TTC549 (cell line): ENCODE results near the gene OSBPL3.
"Not testable (repeated sequence)": the region's sequence is repeated elsewhere in the genome, so short reads cannot be mapped to it uniquely, and the experiment has no call there.

Experiments
- FAIRE-seq: peaks from 2 replicates; lab custom pipeline; 2012; peaks lifted over from hg19 to GRCh38; lab: Jason Lieb, UNC

Gene OSBPL3

DNA sequence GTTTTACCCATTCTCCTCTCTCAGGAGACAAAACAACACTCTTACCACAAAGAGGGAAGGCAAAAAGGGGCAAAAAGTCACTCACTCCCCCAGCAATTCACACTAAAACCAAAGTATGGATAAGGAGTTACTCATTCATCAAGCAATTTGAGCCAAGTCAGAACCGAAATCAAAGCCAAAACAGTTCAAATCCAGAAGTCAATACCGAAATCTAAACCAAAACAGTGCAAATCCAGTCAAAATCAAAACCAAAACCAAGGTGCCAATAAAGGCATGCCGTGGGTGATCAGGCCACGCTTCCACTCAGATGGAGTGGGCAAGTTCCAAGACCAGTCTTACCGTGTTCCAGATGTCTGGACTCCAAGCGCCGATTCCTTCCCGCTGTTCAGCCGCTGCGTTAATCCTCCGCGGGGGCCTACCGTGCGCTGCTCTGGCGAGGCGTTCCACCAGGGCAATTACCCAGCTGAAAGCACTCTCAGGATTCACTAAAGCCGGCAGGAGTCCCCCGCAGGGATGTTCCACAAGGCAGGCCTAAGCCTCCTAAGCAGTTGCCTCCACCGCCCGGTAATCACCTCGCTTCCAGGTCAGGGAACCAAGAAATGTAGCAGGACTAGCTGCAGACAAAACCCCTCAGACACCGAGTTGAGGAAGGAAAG is 185.1 kb downstream of the OSBPL3 start:
- not testable (repeated sequence) for FAIRE-seq

GRCh38 chr7:24793982-24794648 is 185.9 kb downstream of the OSBPL3 start:
- no peak for FAIRE-seq

- no peak for FAIRE-seq
Observed at GRCh38 chr7:24788961-24789576, 190.9 kb downstream of the OSBPL3 start.

DNA sequence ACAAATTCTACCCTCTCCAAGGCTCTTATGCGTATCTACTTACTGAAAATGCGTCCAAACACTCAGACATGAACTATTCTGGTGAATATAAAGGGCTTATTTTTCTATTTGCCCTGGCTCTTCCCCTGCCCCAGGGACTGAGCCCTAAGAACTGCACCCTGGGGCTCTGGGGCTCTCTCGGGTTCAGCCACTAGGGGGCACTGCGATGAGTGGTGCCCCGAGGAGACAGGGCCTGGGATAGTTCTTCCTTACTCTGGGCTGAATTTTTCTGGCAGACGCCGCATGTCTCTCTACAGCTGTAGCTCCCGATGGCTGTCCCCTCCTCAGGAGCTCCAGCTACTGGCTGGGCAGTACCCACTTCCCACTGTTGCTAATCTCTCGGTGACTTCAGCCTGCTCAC is 191.9 kb downstream of the OSBPL3 start:
- no peak for FAIRE-seq

GRCh38 chr7:24786941-24787340 is 193.0 kb downstream of the OSBPL3 start:
- FAIRE-seq = no peak

DNA sequence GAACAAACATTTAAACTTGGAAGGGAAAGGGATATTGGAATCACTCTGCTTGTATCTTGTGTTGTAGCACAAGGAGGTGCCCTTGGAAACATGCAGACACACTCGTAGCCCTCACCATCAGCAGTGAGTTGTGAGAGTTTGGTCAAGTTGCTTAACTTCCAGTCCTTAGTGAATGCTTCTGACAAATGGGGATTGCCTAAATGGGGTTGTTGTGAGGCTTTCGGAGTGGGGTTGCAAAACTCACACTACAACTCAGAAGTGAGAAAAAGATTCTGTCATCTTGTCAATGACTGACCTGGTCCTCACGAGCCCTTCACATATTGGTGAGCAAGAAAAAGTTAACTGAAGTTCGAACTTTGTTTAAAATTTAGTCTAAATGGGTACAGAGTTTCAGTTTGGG is 193.7 kb downstream of the OSBPL3 start:
- no peak for FAIRE-seq

- no peak for FAIRE-seq
Observed at GRCh38 chr7:24784277-24784676, 195.7 kb downstream of the OSBPL3 start.

DNA sequence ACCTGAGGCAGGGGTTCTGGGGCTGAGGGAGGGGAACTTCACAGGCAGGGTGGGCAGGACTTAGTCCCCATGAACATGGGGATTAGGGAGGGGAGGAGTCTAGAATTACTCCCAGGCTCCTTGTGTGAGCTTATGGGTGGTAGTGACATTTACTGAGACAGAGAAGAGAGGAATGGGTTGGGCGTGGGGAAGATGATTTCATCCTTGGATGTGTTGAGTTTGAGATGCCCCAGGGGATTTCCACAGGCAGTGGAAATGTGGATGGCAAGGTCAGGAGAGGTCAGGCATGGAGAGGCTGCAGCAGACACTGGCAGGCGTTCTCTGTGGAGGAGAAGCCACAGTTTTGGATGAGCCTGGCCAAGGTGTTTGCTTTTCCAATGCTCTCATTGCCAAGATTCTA is 196.3 kb downstream of the OSBPL3 start:
- no peak for FAIRE-seq

DNA sequence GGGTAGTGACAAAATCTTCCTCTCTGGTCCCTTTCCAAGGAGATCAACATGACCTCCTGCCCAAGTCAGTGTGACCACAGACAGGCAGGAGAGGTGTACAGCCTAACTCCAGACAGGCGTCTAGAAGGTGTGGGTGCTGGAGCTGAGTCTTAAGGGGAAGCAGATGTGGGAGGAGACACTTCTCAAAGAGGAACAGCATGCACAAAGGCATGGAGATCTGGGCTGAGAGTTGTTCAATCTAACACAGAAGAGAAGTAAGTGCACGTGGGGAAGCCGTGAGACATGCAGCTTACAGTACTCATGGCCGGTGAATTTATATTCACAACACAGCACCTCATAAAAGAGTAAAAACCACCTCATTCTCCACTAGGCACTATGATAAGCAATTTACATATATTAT is 198.9 kb downstream of the OSBPL3 start:
- no peak for FAIRE-seq

- no peak for FAIRE-seq
Observed at GRCh38 chr7:24779283-24779655, 200.7 kb downstream of the OSBPL3 start.

DNA sequence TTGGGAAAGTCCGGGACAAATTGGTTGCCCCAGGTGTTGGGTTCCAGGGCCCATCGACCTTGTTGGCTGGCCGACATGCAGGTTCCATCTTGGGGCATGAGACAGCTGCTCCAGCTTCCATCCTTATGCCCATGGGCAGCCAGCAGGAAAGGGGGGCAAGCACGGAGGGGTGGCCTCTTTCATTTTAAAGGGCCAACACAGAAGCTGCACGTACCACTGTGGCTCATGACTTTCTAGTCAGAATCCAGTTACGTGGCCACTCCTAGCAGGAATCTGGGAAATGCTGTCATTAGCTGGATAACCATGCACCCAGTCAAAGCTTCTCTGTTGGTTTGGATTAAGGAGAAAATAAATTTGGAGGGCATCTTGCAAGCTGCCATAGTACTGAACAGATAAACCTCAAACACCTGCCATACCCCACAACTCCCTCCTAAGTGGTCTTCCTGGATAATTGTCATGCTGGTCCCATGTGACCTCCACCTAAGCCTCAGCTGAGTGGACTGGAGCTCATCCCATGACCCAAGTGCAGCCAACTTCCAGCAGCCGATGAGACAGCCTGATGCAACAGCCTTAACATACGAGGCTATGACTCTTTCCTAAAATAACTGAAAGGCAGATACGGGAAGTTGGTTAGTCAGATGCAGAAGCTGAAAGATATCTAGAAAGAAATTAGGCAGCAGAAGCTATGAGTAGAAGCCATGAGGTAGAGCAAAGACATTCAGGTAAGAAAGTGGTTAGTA is 201.3 kb downstream of the OSBPL3 start:
- FAIRE-seq = no peak

DNA sequence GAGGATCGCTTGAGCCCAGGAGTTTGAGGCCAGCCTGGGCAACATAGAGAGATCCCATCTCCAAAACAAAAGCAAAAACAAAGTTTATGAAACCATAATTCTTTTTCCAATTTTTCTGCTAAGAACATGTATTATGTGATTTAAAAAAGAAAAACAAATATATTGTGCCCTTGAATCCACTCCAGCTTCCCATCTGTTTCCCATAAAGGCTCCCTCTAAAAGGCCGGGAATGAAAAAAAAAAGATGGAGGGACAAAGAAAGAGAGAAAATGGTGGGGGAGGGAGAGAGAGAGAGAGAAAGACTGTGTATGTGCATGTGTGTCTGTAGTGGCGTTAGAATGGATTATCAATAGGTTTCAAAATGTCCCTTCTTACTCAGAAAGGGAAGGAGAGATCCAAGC is 202.2 kb downstream of the OSBPL3 start:
- FAIRE-seq = no peak

GRCh38 chr7:24773646-24774045 is 206.3 kb downstream of the OSBPL3 start:
- FAIRE-seq = no peak

- no peak for FAIRE-seq
Observed at GRCh38 chr7:24769851-24770250, 210.1 kb downstream of the OSBPL3 start.

DNA sequence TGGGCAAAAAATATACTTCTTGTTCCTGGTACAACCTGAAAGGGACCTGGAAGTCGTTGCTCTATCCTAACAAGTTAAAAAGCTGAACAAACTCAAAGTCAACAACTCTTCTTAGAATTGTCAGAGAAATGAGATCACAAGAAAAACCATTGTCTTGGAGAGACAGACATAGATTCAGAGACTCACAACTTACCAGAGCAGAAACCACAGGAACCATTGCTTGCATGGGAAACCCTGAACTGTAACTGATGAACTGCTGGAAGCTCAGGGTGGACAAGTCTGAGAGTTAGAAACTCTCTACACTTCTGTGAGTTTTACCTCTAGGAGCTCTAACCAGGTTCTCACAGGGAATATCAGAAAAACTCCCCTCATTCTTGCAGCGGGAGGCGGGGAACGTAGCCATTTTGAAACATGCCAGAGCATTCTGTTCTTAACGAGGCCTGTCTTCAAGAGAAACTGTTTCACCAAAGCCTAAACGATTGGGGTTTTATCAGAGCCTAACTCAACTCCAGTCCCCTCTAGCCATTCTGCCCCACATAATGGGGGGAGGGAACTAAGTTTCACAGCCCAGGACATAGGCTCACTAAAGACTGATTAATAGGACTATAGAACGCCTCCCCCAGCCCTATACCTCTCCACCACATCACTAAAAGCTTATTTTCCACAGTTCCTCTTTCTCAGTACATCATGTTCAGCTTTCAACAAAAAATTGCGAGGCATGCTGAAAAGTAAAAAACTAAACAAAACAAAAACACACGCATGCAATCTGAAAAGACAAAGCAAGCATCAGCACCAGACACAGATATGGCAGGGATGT is 210.8 kb downstream of the OSBPL3 start:
- FAIRE-seq = no peak

DNA sequence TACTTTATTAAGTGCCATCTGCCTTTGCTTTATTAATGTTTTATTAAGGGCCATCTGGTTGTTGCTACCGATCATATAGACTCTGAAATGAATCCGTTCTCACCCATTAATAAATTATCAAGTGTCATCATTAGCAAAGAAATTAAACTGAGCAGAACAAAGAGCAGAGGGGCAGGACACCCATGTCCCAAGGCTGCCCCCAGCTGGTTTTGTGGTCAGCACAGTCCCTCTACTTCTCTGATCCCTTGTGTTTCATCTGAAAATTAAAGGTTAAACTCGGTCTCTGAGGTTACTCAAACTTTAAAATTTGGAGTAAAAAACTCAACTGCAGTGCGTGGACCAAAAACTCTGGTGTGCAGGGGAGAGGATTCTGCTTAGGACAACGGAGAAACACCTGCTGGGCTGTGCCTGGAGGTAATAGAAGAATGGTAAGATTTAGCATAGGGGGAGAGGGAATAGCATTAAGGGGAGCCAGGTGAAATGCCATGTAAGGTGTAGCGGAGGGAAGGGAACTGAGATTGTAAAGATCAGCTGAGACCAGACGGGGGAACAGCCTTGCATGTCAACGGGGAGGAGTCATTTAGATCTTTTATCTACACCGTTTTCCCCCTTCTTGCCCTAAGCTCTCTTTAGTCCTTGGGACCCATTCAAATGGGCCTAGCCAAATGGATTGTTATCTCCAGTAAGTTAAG is 212.0 kb downstream of the OSBPL3 start:
- FAIRE-seq = no peak

- no peak for FAIRE-seq
Observed at GRCh38 chr7:24764972-24765744, 214.8 kb downstream of the OSBPL3 start.

- FAIRE-seq = no peak
Observed at GRCh38 chr7:24764011-24764410, 216.0 kb downstream of the OSBPL3 start.

GRCh38 chr7:24763303-24763901 is 216.6 kb downstream of the OSBPL3 start:
- FAIRE-seq = no peak

DNA sequence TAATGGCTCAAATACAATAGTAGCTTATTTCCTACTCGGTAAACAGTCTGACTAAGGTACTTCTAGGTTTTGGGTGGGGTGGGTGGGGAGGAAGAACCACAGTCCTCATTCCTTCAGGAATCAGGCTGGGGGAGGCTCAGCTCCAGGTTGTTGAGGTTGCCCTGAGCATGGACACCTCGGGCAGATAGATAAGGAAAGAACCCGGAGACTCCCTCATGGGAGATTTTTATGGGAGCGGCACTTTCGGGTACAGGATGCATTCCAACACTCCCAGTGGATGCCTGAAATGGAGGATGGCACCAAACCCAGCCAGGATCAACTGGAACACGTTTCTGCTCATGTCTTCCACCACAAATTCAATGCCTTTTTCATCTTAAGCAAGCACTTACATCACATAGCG is 217.2 kb downstream of the OSBPL3 start:
- FAIRE-seq = no peak
